H1 (cell line): ENCODE measurements around the gene KCNA10.

ENCODE experiments used
- CHD2 ChIP-seq: IDR thresholded peaks from 2 replicates; pipeline ENCODE4 v1.6.1; 2012; ENCODE audit warnings: low read length, improper control_type of control experiment
- HDAC2 ChIP-seq, 2 experiments: fragments of 300-600 bp in 1 of 2; sonication (generic) in 1 of 2; IDR thresholded peaks; 2 replicates each; pipeline ENCODE4 v1.6.1; 2011 to 2012; ENCODE audit warnings: low read depth in 2 of 2, low read length in 2 of 2, mild to moderate bottlenecking in 2 of 2, moderate library complexity in 2 of 2, borderline replicate concordance in 1 of 2, inconsistent platforms in 1 of 2
- SP4 ChIP-seq: IDR thresholded peaks from 2 replicates; pipeline ENCODE4 v1.6.1; 2012; ENCODE audit warnings: low read length, inconsistent platforms
- TAF1 ChIP-seq: IDR thresholded peaks from 2 replicates; pipeline ENCODE4 v1.6.1; 2011; ENCODE audit warnings: mild to moderate bottlenecking, low read depth, low read length

DNA sequence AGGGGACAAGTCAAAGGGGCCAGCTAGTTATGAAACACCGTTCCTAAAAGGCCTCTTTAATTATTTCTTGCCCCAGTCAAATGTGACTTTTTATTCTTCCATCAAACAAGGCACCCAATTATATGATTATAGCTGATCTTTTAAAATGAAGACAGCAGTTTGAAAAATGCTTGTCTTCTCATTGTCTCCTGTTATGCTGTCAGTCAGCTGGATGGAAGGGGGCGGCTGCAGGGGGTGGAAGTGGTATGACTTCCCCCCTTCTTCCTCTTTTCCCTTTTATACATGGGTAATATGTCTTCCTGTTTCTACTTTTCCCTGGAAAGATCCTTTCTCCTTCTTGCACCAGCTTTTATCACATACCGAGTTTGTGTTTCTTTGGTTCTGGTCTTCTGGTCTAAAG lies 25.8 kb upstream of the KCNA10 start:
- TF ChIP-seq HDAC2 (IDR thresholded peaks at IDR 0.05; ENCODE audit: borderline replicate concordance in 1 of 2, low read depth in 2 of 2, low read length in 2 of 2) (no peak), SP4 (no peak), CHD2 (no peak), TAF1 (no peak)
